K562 (cell line): ENCODE data around the gene BET1L. TPM values are rescaled to one million over a fixed set of nuclear protein-coding genes. Genes with fewer than 3 reads are reported as not detected.

Experiments used
- ARID3A ChIP-seq: IDR thresholded peaks from 2 replicates; pipeline ENCODE4 v1.6.1; 2012; ENCODE audit warnings: low read depth, low read length, improper control_type of control experiment, borderline replicate concordance
- ASH1L ChIP-seq: fragments of 450-650 bp; IDR thresholded peaks from 2 replicates; pipeline ENCODE4 v1.6.1; 2018; ENCODE audit warnings: borderline replicate concordance, mild to moderate bottlenecking, low read depth; ENCODE audit not compliant: partially characterized antibody
- BRD9 ChIP-seq: fragments of 450-650 bp; IDR thresholded peaks from 2 replicates; pipeline ENCODE4 v1.6.1; 2018; ENCODE audit warnings: low read depth; ENCODE audit not compliant: partially characterized antibody
- CBX8 ChIP-seq: fragments of 200-600 bp; sonication (generic); IDR thresholded peaks from 2 replicates; pipeline ENCODE4 v1.6.1; 2012; ENCODE audit warnings: borderline replicate concordance, mixed run types, low read depth, mild to moderate bottlenecking, moderate library complexity, mixed read lengths, low read length, control low read depth, inconsistent platforms; ENCODE audit not compliant: poor library complexity, severe bottlenecking; ENCODE audit errors: extremely low read depth
- FOXK1 ChIP-seq: sonication (generic); formaldehyde crosslinking; IDR thresholded peaks from 2 replicates; pipeline ENCODE4 v1.8.0; 2022; ENCODE audit warnings: missing genetic modification reagents, mild to moderate bottlenecking, borderline replicate concordance
- HMGN3 ChIP-seq: IDR thresholded peaks from 2 replicates; pipeline ENCODE4 v1.6.1; 2011; ENCODE audit warnings: borderline replicate concordance, low read depth, mild to moderate bottlenecking, mixed read lengths, low read length; ENCODE audit not compliant: insufficient read length; ENCODE audit errors: extremely low read depth
- JUN ChIP-seq, 2 experiments: sonication (generic) in 1 of 2; formaldehyde crosslinking in 1 of 2; IDR thresholded peaks; 2 replicates each; pipeline versions ENCODE4 v1.6.1 to v1.8.0; 2012 to 2022; ENCODE audit warnings: borderline replicate concordance in 2 of 2, mild to moderate bottlenecking in 2 of 2, improper control_type of control experiment in 1 of 2, low read depth in 1 of 2, low read length in 1 of 2, missing genetic modification reagents in 1 of 2
- KAT8 ChIP-seq: fragments of 450-650 bp; IDR thresholded peaks from 2 replicates; pipeline ENCODE4 v1.6.1; 2016; ENCODE audit warnings: low read depth, mild to moderate bottlenecking
- MXI1 ChIP-seq: IDR thresholded peaks from 2 replicates; pipeline ENCODE4 v1.6.1; 2011; ENCODE audit warnings: low read depth, mild to moderate bottlenecking, improper control_type of control experiment, low read length
- NFXL1 ChIP-seq: fragments of 450-650 bp; formaldehyde crosslinking; IDR thresholded peaks from 2 replicates; pipeline ENCODE4 v1.4.0; 2021; ENCODE audit warnings: mild to moderate bottlenecking
- POLR2AphosphoS5 ChIP-seq: IDR thresholded peaks from 2 replicates; pipeline ENCODE4 v1.6.1; 2011; ENCODE audit warnings: mild to moderate bottlenecking, low read depth, low read length, moderate library complexity; ENCODE audit not compliant: control insufficient read depth, insufficient read depth
- PTBP1 ChIP-seq: fragments of 200-400 bp; formaldehyde crosslinking; IDR thresholded peaks from 2 replicates; pipeline ENCODE4 v1.6.1; 2017; ENCODE audit warnings: low read depth, low read length
- RFX1 ChIP-seq: fragments of 450-650 bp; IDR thresholded peaks from 2 replicates; pipeline ENCODE4 v1.6.1; 2016; ENCODE audit warnings: mild to moderate bottlenecking, moderate library complexity
- SMC3 ChIP-seq: conservative IDR thresholded peaks from 2 replicates; pipeline ENCODE4 v1.6.1; 2011; ENCODE audit warnings: low read depth, low read length, improper control_type of control experiment; ENCODE audit not compliant: insufficient read depth
- SRSF7 ChIP-seq: fragments of 200-400 bp; formaldehyde crosslinking; optimal IDR thresholded peaks from 2 replicates; pipeline ENCODE3; 2017; ENCODE audit warnings: mild to moderate bottlenecking, low read depth, low read length
- U2AF2 ChIP-seq: fragments of 200-400 bp; formaldehyde crosslinking; optimal IDR thresholded peaks from 2 replicates; pipeline ENCODE3; 2017; ENCODE audit warnings: low read depth, mild to moderate bottlenecking, low read length
- ZEB2 ChIP-seq: fragments of 450-650 bp; IDR thresholded peaks from 2 replicates; pipeline ENCODE4 v1.6.1; 2016
- ZFX ChIP-seq: sonication (generic); formaldehyde crosslinking; IDR thresholded peaks from 2 replicates; pipeline ENCODE4 v1.8.0; 2022; ENCODE audit warnings: mild to moderate bottlenecking, missing genetic modification reagents, moderate library complexity
- ZNF121 ChIP-seq: sonication (generic); formaldehyde crosslinking; conservative IDR thresholded peaks from 2 replicates; pipeline ENCODE4 v1.8.0; 2022; ENCODE audit warnings: missing genetic modification reagents
- ZNF384 ChIP-seq: IDR thresholded peaks from 2 replicates; pipeline ENCODE4 v1.6.1; 2012; ENCODE audit warnings: low read depth, low read length, improper control_type of control experiment
- ZNF609 ChIP-seq: sonication (generic); formaldehyde crosslinking; IDR thresholded peaks from 2 replicates; pipeline ENCODE4 v1.8.1; 2023; ENCODE audit warnings: missing genetic modification reagents, mild to moderate bottlenecking, borderline replicate concordance
- ZZZ3 ChIP-seq: fragments of 450-650 bp; IDR thresholded peaks from 2 replicates; pipeline ENCODE4 v1.6.1; 2016; ENCODE audit warnings: antibody characterized with exemption, mild to moderate bottlenecking, moderate library complexity
- polyA plus RNA-seq, 8 experiments: library from polyadenylated mRNA; depleted of rRNA in 4 of 8; stranded (reverse) in 5 of 8; unstranded in 3 of 8; fragments of >200 nt; fragmentation: Nextera tagmentation in 2 of 8; fragmentation: Illumina TruSeq in 1 of 8; extraction: Ambion mirVana in 2 of 8; extraction: Trizol in 1 of 8; gene quantifications; 2 replicates each; pipeline versions ENCODE4 v1.2.1 to v1.2.3, GENCODE V29; 2011 to 2014; ENCODE audit warnings: inconsistent platforms in 1 of 8, missing spikeins in 1 of 8
- total RNA-seq, 7 experiments: library from RNA; depleted of rRNA in 6 of 7; stranded (reverse); fragments of >200 nt in 6 of 7; fragmentation: Illumina TruSeq in 2 of 7; extraction: Trizol in 2 of 7; gene quantifications; 2 replicates each; pipeline versions ENCODE4 v1.2.1 to v1.2.3, GENCODE V29; 2011 to 2021; ENCODE audit warnings: low replicate concordance in 1 of 7

BET1L gene
- total and polyA plus RNA-seq, 9 of the 15 experiments (the other 6 are each of a cell fraction or from before 2014, with no cell fraction given), result 9.9 to 69.1 (median 19.9) TPM

- TF ChIP-seq ARID3A (no peak), U2AF2 (no peak), ZNF384 (no peak), JUN (IDR thresholded peaks at IDR 0.05; ENCODE audit: borderline replicate concordance, low read depth, low read length) (peak; percentile 33; the same call in 1 of the 2 replicates), JUN (CRISPR knock-in tag; IDR thresholded peaks at IDR 0.05; ENCODE audit: borderline replicate concordance) (no peak), BRD9 (no peak), CBX8 (no peak), RFX1 (no peak), NFXL1 (CRISPR knock-in tag) (no peak), KAT8 (no peak), ASH1L (no peak), ZZZ3 (no peak), HMGN3 (peak; percentile 76), SMC3 (no peak), FOXK1 (CRISPR knock-in tag) (peak; percentile 48; the same call in 1 of the 2 replicates), SRSF7 (no peak), ZNF121 (CRISPR knock-in tag) (no peak), ZEB2 (no peak), ZNF609 (CRISPR knock-in tag) (no peak), PTBP1 (no peak), MXI1 (peak; percentile 60; the same call in 1 of the 2 replicates), ZFX (CRISPR knock-in tag) (peak; percentile 72), POLR2AphosphoS5 (peak; percentile 67)
These were observed 1.1 kb upstream of the BET1L start (continued) for GRCh38 chr11:208181-208916.
